HUES6 (cell line): ENCODE data around the gene SEMA7A.
"Not testable (repeated sequence)": the region's sequence is repeated elsewhere in the genome, so short reads cannot be mapped to it uniquely, and the experiment has no call there.

Experiments used
- H3K27ac ChIP-seq: 2 replicates; pipeline ENCODE4 v1.7.0; 2013; ENCODE audit warnings: low read depth, mild to moderate bottlenecking, low read length, inconsistent platforms
- H3K27me3 ChIP-seq: 2 replicates; pipeline ENCODE4 v1.6.1; 2013; ENCODE audit warnings: low read length; ENCODE audit not compliant: control insufficient read depth, insufficient read depth
- H3K36me3 ChIP-seq: 2 replicates; pipeline ENCODE4 v1.6.1; 2013; ENCODE audit warnings: low read length; ENCODE audit not compliant: control insufficient read depth, insufficient read depth
- H3K4me1 ChIP-seq: 2 replicates; pipeline ENCODE4 v1.6.1; 2013; ENCODE audit warnings: low read length; ENCODE audit not compliant: control insufficient read depth, insufficient read depth
- H3K4me3 ChIP-seq: 2 replicates; pipeline ENCODE4 v1.5.1; 2013; ENCODE audit warnings: low read depth, low read length
- H3K9ac ChIP-seq: one replicate; pipeline ENCODE4 v1.6.1; 2013; ENCODE audit warnings: mild to moderate bottlenecking, low read length
- H3K9me3 ChIP-seq: 2 replicates; pipeline ENCODE4 v1.6.1; 2013; ENCODE audit warnings: low read depth, low read length; ENCODE audit not compliant: control insufficient read depth, insufficient read depth

The SEMA7A gene

DNA sequence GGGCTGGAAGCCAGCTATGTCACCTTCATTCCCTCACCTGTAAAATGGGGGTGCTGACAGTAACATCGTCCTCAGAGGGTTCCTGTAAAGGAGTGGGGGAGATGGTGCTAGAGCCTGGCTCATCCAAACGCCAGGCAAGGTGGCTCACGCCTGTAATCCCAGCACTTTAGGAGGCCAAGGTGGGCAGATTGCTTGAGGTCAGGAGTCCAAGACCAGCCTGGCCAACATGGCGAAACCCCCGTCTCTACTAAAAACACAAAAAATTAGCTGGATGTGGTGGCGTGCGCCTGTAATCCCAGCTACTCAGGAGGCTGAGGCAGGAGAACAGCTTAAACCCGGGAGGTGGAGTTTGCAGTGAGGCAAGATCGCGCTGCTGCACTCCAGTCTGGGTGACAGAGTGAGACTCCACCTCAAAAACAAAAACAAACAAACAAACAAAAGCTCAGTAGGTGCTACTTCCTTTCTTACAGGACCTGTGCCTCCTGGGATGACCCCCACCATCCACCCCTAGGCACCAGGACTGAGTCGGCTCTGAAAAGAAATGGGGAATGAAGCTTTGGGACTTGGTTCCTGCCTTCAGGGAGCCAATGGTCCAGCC, 43.6 kb downstream of the SEMA7A start:
- H3K27me3 ChIP-seq, H3K9ac ChIP-seq: not testable (repeated sequence)

GRCh38 chr15:74389241-74390048, 44.3 kb downstream of the SEMA7A start:
- Histone ChIP-seq H3K4me3 (no peak overlapping the region), H3K27ac (no peak overlapping the region), H3K27me3 (no peaks in the 10 kb centered on the region), H3K36me3 (no peaks in the 10 kb centered on the region), H3K4me1 (peaks cover 26% of the 10 kb centered on the region; the same call in 1 of the 2 replicates), H3K9ac (no peak overlapping the region), H3K9me3 (no peaks in the 10 kb centered on the region)

More for the DNA sequence above, 43.6 kb downstream of the SEMA7A start:
- not testable (repeated sequence) for H3K9me3 ChIP-seq, H3K27ac ChIP-seq, H3K4me3 ChIP-seq, H3K36me3 ChIP-seq
- H3K4me1 ChIP-seq, result peaks cover 24% of the 10 kb centered on the region; the same call in 1 of the 2 replicates

- Histone ChIP-seq H3K9me3 (no peaks in the 10 kb centered on the region), H3K4me1 (peaks cover 26% of the 10 kb centered on the region; the same call in 1 of the 2 replicates), H3K9ac (no peak overlapping the region), H3K36me3 (no peaks in the 10 kb centered on the region), H3K4me3 (no peak overlapping the region), H3K27me3 (no peaks in the 10 kb centered on the region), H3K27ac (no peak overlapping the region)
Measured at GRCh38 chr15:74388363-74388951, 45.3 kb downstream of the SEMA7A start.

DNA sequence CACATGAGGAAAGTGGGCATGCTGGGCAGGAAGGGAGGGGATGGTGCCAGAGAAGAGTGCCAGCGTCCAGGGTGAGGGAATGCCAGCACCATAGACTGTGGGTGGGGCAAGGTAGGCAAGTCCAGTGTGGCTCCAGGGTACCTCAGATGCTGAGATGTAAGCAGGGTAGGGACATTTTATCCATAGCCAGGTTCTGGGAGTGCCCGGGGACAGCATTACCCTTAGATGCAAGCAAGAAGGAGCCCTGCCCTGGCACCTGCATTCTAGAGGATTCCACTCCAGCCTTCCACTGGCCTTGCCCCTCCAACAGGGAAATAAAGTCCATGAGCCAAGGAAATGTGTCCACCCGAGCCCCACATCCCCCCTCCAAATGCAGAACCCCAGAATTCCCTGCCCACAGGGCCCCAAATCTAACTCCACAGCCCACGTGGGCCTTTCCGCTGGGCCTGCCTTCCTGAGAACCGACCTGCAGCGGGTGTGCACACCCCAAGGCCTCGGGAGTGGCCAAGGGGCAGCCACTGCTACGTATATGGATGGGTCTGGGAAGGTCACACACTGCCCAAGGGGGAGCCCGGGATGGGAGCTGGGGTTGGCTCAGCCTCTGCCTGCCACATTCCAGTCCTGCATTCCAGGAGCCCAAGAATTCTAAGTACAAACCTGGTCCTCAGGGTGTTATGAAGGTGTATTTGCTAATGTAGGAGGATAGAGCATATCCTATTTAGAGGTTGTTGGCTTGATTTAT, 46.0 kb downstream of the SEMA7A start:
- Histone ChIP-seq H3K27me3 (no peaks in the 10 kb centered on the region), H3K9me3 (no peaks in the 10 kb centered on the region), H3K36me3 (no peaks in the 10 kb centered on the region), H3K4me3 (no peak overlapping the region), H3K9ac (no peak overlapping the region), H3K4me1 (peaks cover 26% of the 10 kb centered on the region; the same call in 1 of the 2 replicates), H3K27ac (no peak overlapping the region)

GRCh38 chr15:74387141-74387541, 46.6 kb downstream of the SEMA7A start:
- H3K27ac ChIP-seq, result no peak overlapping the region
- no peaks in the 10 kb centered on the region for H3K9me3 ChIP-seq
- H3K36me3 ChIP-seq, result no peaks in the 10 kb centered on the region
- H3K4me1 ChIP-seq, result peaks cover 27% of the 10 kb centered on the region; the same call in 1 of the 2 replicates
- no peak overlapping the region for H3K9ac ChIP-seq
- no peaks in the 10 kb centered on the region for H3K27me3 ChIP-seq
- H3K4me3 ChIP-seq, result no peak overlapping the region

- no peaks in the 10 kb centered on the region for H3K27me3 ChIP-seq
- no peak overlapping the region for H3K27ac ChIP-seq
- H3K4me3 ChIP-seq, result no peak overlapping the region
- H3K9me3 ChIP-seq, result no peaks in the 10 kb centered on the region
- peaks cover 29% of the 10 kb centered on the region; the same call in 1 of the 2 replicates for H3K4me1 ChIP-seq
- no peaks in the 10 kb centered on the region for H3K36me3 ChIP-seq
- peak overlapping the region; percentile 29 for H3K9ac ChIP-seq
Measured at GRCh38 chr15:74386496-74387140, 47.1 kb downstream of the SEMA7A start.

- H3K4me1 ChIP-seq, result peaks cover 29% of the 10 kb centered on the region; the same call in 1 of the 2 replicates
- no peak overlapping the region for H3K27ac ChIP-seq
- no peak overlapping the region for H3K4me3 ChIP-seq
- no peaks in the 10 kb centered on the region for H3K27me3 ChIP-seq
- H3K36me3 ChIP-seq, result no peaks in the 10 kb centered on the region
- no peak overlapping the region for H3K9ac ChIP-seq
- H3K9me3 ChIP-seq, result no peaks in the 10 kb centered on the region
Measured at GRCh38 chr15:74385733-74386132, 48.0 kb downstream of the SEMA7A start.

GRCh38 chr15:74384881-74385643, 48.7 kb downstream of the SEMA7A start:
- H3K4me1 ChIP-seq, result peaks cover 29% of the 10 kb centered on the region; the same call in 1 of the 2 replicates
- no peaks in the 10 kb centered on the region for H3K27me3 ChIP-seq
- H3K4me3 ChIP-seq, result no peak overlapping the region
- no peak overlapping the region for H3K27ac ChIP-seq
- no peaks in the 10 kb centered on the region for H3K9me3 ChIP-seq
- no peak overlapping the region for H3K9ac ChIP-seq
- no peaks in the 10 kb centered on the region for H3K36me3 ChIP-seq

DNA sequence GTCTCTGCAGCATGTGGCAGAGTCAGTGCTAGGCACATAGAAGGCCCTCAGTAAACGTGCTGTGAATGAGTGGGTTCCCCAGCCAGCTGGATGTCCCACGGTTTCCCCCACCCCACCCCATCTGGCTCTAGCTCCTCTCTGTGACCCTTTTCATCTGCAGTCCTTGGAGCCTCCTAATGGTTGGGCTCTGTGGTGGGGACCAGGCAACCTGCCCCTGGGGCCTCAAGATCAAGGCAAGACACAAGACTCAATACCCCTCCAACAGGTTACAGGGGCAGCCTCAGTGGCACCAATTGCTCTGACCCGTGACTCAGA, 49.2 kb downstream of the SEMA7A start:
- no peak overlapping the region for H3K4me3 ChIP-seq
- no peaks in the 10 kb centered on the region for H3K9me3 ChIP-seq
- no peaks in the 10 kb centered on the region for H3K27me3 ChIP-seq
- H3K36me3 ChIP-seq, result no peaks in the 10 kb centered on the region
- no peak overlapping the region for H3K9ac ChIP-seq
- H3K27ac ChIP-seq, result no peak overlapping the region
- peaks cover 28% of the 10 kb centered on the region; the same call in 1 of the 2 replicates for H3K4me1 ChIP-seq
